Suprapubic skin (tissue), 4 donors: ENCODE results near the gene STKLD1. TPM values are rescaled to one million over a fixed set of nuclear protein-coding genes. Genes with fewer than 3 reads are reported as not detected.

Source experiments
- DNase-seq, 2 donors: peaks; one replicate each; pipeline ENCODE4 v3.0.0-alpha.2; 2019; ENCODE audit warnings: low spot score in 2 of 2
- H3K27ac ChIP-seq: fragments of 200-600 bp; sonication (generic); one replicate; pipeline ENCODE4 v1.5.1; 2019
- H3K27me3 ChIP-seq: fragments of 200-600 bp; sonication (generic); one replicate; pipeline ENCODE4 v1.5.1; 2019
- H3K36me3 ChIP-seq: fragments of 200-600 bp; sonication (generic); one replicate; pipeline ENCODE4 v1.5.1; 2019
- H3K4me1 ChIP-seq: fragments of 200-600 bp; sonication (generic); one replicate; pipeline ENCODE4 v1.5.1; 2019
- H3K4me3 ChIP-seq: fragments of 200-600 bp; sonication (generic); one replicate; pipeline ENCODE4 v1.5.1; 2019; ENCODE audit warnings: mild to moderate bottlenecking
- H3K9me3 ChIP-seq: fragments of 200-600 bp; sonication (generic); one replicate; pipeline ENCODE4 v1.5.1; 2019
- EP300 ChIP-seq: sonication (generic); formaldehyde crosslinking; IDR thresholded peaks from one replicate; pipeline ENCODE4 v1.6.1; 2017; ENCODE audit warnings: antibody characterized with exemption
- POLR2A ChIP-seq, 2 donors: fragments of 450-650 bp; IDR thresholded peaks; one replicate each; pipeline ENCODE4 v1.6.1; 2017; ENCODE audit warnings: antibody characterized with exemption in 2 of 2, mild to moderate bottlenecking in 2 of 2, moderate library complexity in 2 of 2
- POLR2AphosphoS5 ChIP-seq, 3 donors: sonication (generic); formaldehyde crosslinking; IDR thresholded peaks; one replicate each; pipeline ENCODE4 v1.6.1; 2017; ENCODE audit warnings: antibody characterized with exemption in 3 of 3
- WGBS: methylation state at CpG from one replicate; pipeline ENCODE4 v1.1.5; 2018; 5-methylcytosine and 5-hydroxymethylcytosine counted together
- total RNA-seq, 4 donors: library from RNA; depleted of rRNA; stranded (reverse); fragments of >200 nt; gene quantifications; one replicate each; pipeline ENCODE4 v1.1.0, GENCODE V29; 2016
- TF ChIP-seq, protein P1 (sequence below), 2 donors: fragments of 200-600 bp in 1 of 2; fragments of 450-650 bp in 1 of 2; sonication (generic) in 1 of 2; IDR thresholded peaks; one replicate each; pipeline ENCODE4 v1.5.1; 2016 to 2019; ENCODE audit warnings: antibody characterized with exemption in 2 of 2, mild to moderate bottlenecking in 1 of 2, moderate library complexity in 1 of 2

The STKLD1 gene
- total RNA-seq, 4 donors from 2014 or later = 1.8 to 4.2 (median 2.3) TPM; not detected in 1

DNA sequence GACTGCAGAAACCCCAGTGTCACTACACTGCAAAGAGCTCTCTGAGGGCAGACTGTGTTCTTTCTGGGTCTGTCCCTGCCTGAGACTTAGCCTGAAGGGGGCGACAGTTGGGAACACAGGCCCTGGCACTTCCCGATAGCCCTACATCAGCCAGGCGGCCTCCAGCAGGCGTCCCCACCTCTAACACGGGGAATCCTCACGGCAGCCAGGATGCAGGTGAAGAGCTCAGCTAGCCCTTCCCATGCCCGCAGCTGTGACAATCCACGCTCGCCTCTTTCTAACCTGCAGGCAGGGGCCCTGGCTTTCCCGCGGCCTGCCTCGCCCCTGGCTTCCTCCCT lies 34.1 kb upstream of the STKLD1 start:
- Histone ChIP-seq H3K4me3 (no peak overlapping the region), H3K36me3 (peaks cover 65% of the 10 kb centered on the region), H3K9me3 (no peaks in the 10 kb centered on the region), H3K27me3 (no peaks in the 10 kb centered on the region), H3K27ac (no peak overlapping the region), H3K4me1 (peaks cover 39% of the 10 kb centered on the region)
- TF ChIP-seq POLR2A (IDR thresholded peaks at IDR 0.05) (no peak), EP300 (no peak), POLR2AphosphoS5 (IDR thresholded peaks at IDR 0.05) (no peak)
- TF ChIP-seq, protein P1, sequence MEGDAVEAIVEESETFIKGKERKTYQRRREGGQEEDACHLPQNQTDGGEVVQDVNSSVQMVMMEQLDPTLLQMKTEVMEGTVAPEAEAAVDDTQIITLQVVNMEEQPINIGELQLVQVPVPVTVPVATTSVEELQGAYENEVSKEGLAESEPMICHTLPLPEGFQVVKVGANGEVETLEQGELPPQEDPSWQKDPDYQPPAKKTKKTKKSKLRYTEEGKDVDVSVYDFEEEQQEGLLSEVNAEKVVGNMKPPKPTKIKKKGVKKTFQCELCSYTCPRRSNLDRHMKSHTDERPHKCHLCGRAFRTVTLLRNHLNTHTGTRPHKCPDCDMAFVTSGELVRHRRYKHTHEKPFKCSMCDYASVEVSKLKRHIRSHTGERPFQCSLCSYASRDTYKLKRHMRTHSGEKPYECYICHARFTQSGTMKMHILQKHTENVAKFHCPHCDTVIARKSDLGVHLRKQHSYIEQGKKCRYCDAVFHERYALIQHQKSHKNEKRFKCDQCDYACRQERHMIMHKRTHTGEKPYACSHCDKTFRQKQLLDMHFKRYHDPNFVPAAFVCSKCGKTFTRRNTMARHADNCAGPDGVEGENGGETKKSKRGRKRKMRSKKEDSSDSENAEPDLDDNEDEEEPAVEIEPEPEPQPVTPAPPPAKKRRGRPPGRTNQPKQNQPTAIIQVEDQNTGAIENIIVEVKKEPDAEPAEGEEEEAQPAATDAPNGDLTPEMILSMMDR (IDR thresholded peaks at IDR 0.05) = no peak
- 93% methylated on average over 3 of the region's 12 CpGs for WGBS
- DNase-seq = no peak

DNA sequence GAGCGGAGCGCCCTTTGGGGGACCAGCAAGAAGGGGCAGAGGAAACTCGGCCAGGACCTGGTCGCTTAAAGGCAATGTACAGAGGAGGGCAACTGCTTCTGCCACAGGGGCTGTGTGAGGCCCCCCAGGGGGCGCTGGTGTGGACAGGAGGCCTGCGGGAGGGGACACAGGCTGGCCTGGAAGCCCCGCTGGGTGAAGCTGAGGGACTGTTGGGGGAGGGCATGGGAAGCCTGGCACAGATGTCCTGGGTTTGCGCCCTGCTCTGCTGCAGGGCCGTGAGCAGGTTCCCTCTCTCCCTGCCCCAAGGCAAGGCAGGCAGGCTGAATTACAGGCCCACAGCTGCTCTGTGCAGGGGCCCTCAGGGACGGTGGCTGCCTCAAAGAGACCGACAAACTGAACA lies 33.6 kb upstream of the STKLD1 start:
- no peak overlapping the region for H3K27ac ChIP-seq

DNA sequence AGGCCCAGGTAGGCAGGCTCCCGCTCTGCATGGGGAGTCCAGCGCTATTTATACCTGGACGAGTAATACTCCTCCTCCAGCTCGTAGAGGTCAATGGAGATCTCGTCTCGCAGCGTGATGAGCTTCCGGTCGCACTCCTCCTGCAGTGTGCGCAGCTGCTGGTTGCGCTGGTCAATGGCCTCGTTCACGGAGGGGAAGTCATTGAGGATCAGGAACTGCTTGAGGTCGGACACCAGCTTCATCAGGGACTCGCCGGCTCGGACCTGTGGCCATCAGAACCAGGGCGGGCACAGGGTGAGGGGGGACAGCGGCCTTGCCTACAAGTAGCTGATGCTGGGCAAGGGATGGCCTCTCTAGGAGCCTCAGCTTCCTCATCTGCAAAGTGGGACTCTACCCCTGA lies 32.1 kb upstream of the STKLD1 start:
- 93% methylated on average over 13 of the region's 19 CpGs for WGBS
- Histone ChIP-seq H3K4me3 (no peak overlapping the region), H3K9me3 (no peaks in the 10 kb centered on the region), H3K27me3 (no peaks in the 10 kb centered on the region), H3K4me1 (peaks cover 47% of the 10 kb centered on the region), H3K36me3 (peaks cover 64% of the 10 kb centered on the region), H3K27ac (no peak overlapping the region)
- DNase-seq = no peak
- no peak for TF ChIP-seq POLR2A (IDR thresholded peaks at IDR 0.05)
- TF ChIP-seq EP300 = no peak
- TF ChIP-seq, protein P1 (IDR thresholded peaks at IDR 0.05) = no peak
- TF ChIP-seq POLR2AphosphoS5 (IDR thresholded peaks at IDR 0.05) = no peak

More for the DNA sequence above, 33.6 kb upstream of the STKLD1 start:
- Histone ChIP-seq H3K4me3 (no peak overlapping the region), H3K27me3 (no peaks in the 10 kb centered on the region), H3K4me1 (peaks cover 43% of the 10 kb centered on the region), H3K36me3 (peaks cover 65% of the 10 kb centered on the region), H3K9me3 (no peaks in the 10 kb centered on the region)
- 81% methylated on average over 10 of the region's 11 CpGs for WGBS
- TF ChIP-seq, protein P1 (IDR thresholded peaks at IDR 0.05) = no peak
- TF ChIP-seq EP300 = no peak
- no peak for TF ChIP-seq POLR2AphosphoS5 (IDR thresholded peaks at IDR 0.05)
- TF ChIP-seq POLR2A (IDR thresholded peaks at IDR 0.05) = no peak
- no peak for DNase-seq

DNA sequence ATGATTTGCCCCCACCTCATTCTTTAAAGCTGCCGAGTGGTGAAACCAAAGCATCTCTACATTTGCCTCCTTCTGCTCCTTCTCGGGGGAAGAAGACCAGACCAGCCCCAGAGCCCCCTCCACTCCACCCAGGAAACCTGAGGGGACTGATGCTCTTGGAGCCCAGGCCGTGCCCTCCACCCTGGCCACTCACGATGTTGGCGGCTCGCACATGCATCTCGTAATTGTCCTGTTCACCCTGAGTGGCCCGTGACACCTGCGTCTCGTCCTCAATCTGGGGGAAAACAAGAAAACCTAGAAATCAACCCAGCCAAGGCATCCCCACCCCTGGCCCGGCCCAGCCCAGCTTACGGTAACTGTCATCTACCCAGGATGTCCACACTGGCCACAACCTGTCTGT lies 31.2 kb upstream of the STKLD1 start:
- Histone ChIP-seq H3K27me3 (no peaks in the 10 kb centered on the region), H3K4me3 (no peak overlapping the region), H3K27ac (no peak overlapping the region), H3K36me3 (peaks cover 63% of the 10 kb centered on the region), H3K9me3 (no peaks in the 10 kb centered on the region), H3K4me1 (peaks cover 48% of the 10 kb centered on the region)
- peak in 1 of 2 donors; percentile 55 for DNase-seq
- TF ChIP-seq EP300 (no peak), POLR2A (IDR thresholded peaks at IDR 0.05) (no peak), POLR2AphosphoS5 (IDR thresholded peaks at IDR 0.05) (no peak)
- TF ChIP-seq, protein P1 (IDR thresholded peaks at IDR 0.05) = no peak
- 94% methylated on average over 12 of the region's 12 CpGs for WGBS

DNA sequence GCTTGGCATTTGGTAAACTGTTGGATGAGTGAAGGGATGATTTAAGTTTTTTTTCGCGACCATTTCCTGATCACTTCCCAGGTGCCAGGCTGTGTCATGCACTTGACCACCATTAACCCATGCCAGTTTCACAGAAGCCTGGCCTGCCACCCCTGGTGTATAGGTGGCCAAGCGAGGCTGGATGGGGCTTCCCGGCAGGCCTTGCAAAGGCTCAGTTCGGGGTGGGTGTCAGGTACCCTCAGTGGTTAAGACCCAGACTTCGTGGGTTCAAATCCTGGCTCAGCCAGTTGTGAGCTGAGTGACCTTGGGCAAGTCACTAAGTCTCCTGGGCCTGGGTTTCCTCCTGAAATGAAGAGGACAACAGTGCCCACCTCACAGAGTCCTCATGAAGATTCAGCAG lies 30.6 kb upstream of the STKLD1 start:
- H3K27me3 ChIP-seq = no peaks in the 10 kb centered on the region
- H3K4me3 ChIP-seq = no peak overlapping the region
- H3K4me1 ChIP-seq = peaks cover 48% of the 10 kb centered on the region
- H3K27ac ChIP-seq = no peak overlapping the region
- no peak for DNase-seq
- H3K9me3 ChIP-seq = no peaks in the 10 kb centered on the region
- 92% methylated on average over 5 of the region's 6 CpGs for WGBS
- H3K36me3 ChIP-seq = peaks cover 63% of the 10 kb centered on the region
- TF ChIP-seq POLR2AphosphoS5 (IDR thresholded peaks at IDR 0.05) = no peak
- TF ChIP-seq EP300 = no peak
- TF ChIP-seq, protein P1 (IDR thresholded peaks at IDR 0.05) = no peak
- no peak for TF ChIP-seq POLR2A (IDR thresholded peaks at IDR 0.05)
